Measurements from ENCODE around the gene CPN1. TPM values are rescaled to one million over a fixed set of nuclear protein-coding genes. Genes with fewer than 3 reads are reported as not detected.

The CPN1 gene
- total RNA-seq, 1 experiment from 2014 or later, result not detected

- Histone ChIP-seq H3K23me2 (ENCODE audit: insufficient read length, low read depth, low read length, poor library complexity, severe bottlenecking) (no peaks in the 10 kb centered on the region), H3K14ac (ENCODE audit: insufficient read depth, low read length) (no peak overlapping the region), H2BK20ac (ENCODE audit: low read depth, low read length, poor library complexity, severe bottlenecking) (no peak overlapping the region), H3K27me3 (ENCODE audit: insufficient read depth, low read length) (no peaks in the 10 kb centered on the region), H3K27ac (ENCODE audit: insufficient read length, low read depth, low read length) (no peak overlapping the region), H4K91ac (ENCODE audit: insufficient read length, low read depth, low read length) (no peak overlapping the region), H3K9ac (ENCODE audit: extremely low read depth, insufficient read length, low read length) (no peak overlapping the region), H3K18ac (ENCODE audit: insufficient read length, low read depth, low read length) (no peak overlapping the region), H3K4me1 (ENCODE audit: insufficient read depth, low read length) (no peaks in the 10 kb centered on the region; the same call in 1 of the 2 replicates), H3K4me2 (ENCODE audit: insufficient read depth, insufficient read length, low read length) (no peak overlapping the region), H2AK5ac (ENCODE audit: insufficient read length, low read length) (no peak overlapping the region), H2AFZ (ENCODE audit: low read length) (no peak overlapping the region), H4K20me1 (ENCODE audit: control insufficient read depth, insufficient read depth, insufficient read length) (no peaks in the 10 kb centered on the region), H2BK120ac (ENCODE audit: low read depth, low read length, poor library complexity, severe bottlenecking) (no peak overlapping the region), H2BK5ac (ENCODE audit: insufficient read length, low read length) (no peak overlapping the region), H3T11ph (ENCODE audit: low read length) (no peak overlapping the region), H4K5ac (ENCODE audit: insufficient read length, low read depth, low read length) (no peak overlapping the region), H3K56ac (ENCODE audit: insufficient read length, low read depth, low read length) (no peak overlapping the region), H3K79me1 (ENCODE audit: insufficient read depth, low read depth, low read length, poor library complexity, severe bottlenecking) (no peaks in the 10 kb centered on the region), H3K4ac (ENCODE audit: low read depth, low read length) (no peak overlapping the region), H3K9me3 (ENCODE audit: control insufficient read depth, low read depth, low read length) (no peaks in the 10 kb centered on the region), H3K23ac (ENCODE audit: insufficient read length, low read depth, low read length) (no peak overlapping the region), H2BK15ac (ENCODE audit: low read depth, low read length) (no peak overlapping the region), H2BK12ac (ENCODE audit: insufficient read length, low read depth, low read length) (no peak overlapping the region), H4K8ac (replicated peaks; ENCODE audit: insufficient read length, low read depth, low read length) (no peak overlapping the region), H3K79me2 (ENCODE audit: insufficient read depth, low read length) (no peaks in the 10 kb centered on the region)
- H3K36me3 Mint-ChIP-seq (ENCODE audit: insufficient read depth in 1 of 3, low read depth in 3 of 3), result no peaks in the 10 kb centered on the region
- no peaks in the 10 kb centered on the region; the same call in 1 of the 2 replicates for H3K27me3 Mint-ChIP-seq (ENCODE audit: low read depth)
- no peaks in the 10 kb centered on the region for H3K9me3 Mint-ChIP-seq
- WGBS (ENCODE audit: extremely low coverage, insufficient read length, low lambda C conversion rate), result no CpG with 5 or more reads among the region's 2 CpGs
- H3K4me3 Mint-ChIP-seq, result no peak overlapping the region
- H3K4me1 Mint-ChIP-seq, result peaks cover 23 to 28% of the 10 kb centered on the region in 2 experiments
- H3K27ac Mint-ChIP-seq, result peak overlapping the region in 1 of 3 experiments; percentile 48; a peak in 1 of 7 replicates
- no peak for DNase-seq
- no peak for TF ChIP-seq CTCF (conservative IDR thresholded peaks at IDR 0.05)
These were observed 38.3 kb downstream of the CPN1 start for GRCh38 chr10:100043344-100043743.
